ENCODE data around the gene DNAH2. TPM values are rescaled to one million over a fixed set of nuclear protein-coding genes. Genes with fewer than 3 reads are reported as not detected.

DNAH2 gene
- total and polyA plus RNA-seq, 2 of the 4 experiments (the other 2 are of a cell fraction), result under 0.01 to 0.02 TPM

DNA sequence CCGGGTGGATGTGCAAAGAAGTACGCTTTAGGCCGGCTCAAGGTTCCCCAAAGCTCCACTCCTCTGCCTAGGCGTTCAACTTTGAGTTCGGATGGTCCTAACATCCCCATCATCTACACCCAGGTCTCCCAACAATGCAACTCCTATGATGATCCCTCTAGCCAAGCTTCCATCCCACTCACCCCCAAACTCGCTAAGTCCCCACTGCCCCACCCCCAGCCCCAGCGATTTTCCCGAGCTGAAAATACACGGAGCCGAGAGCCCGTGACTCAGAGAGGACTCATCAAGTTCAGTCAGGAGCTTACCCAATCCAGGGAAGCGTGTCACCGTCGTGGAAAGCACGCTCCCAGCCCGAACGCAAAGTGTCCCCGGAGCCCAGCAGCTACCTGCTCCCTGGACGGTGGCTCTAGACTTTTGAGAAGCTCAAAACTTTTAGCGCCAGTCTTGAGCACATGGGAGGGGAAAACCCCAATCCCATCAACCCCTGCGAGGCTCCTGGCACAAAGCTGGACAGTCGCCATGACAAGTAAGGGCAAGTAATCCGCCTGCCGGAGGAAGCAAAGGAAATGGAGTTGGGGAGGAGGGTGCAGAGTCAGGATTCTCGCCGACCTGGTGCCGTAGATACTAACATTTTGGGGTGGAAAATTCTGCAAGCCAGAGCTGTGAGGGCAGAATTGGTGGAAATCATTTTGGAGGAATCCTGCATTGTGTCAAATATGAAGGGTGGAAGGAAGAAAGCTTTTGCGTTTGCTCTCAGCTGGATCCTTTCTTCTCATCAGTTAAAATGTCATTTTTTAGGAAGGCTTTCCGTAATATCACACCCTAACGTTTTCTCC lies 30.3 kb upstream of the DNAH2 start, which contains the start of gene TP53:
TP53 (minus strand) TSS at position 419 of the 836 bp plus-strand sequence. CDS start 10,896 bp downstream, outside the sequence.
- Histone ChIP-seq H4K20me1 (ENCODE audit: insufficient read depth, low read length) (peaks cover 4% of the 10 kb centered on the region), H2AK5ac (ENCODE audit: low read depth, low read length) (peak within 1 kb of the TSS; percentile 95), H3K27me3 (ENCODE audit: control insufficient read depth, insufficient read depth, low read length) (no peaks in the 10 kb centered on the region), H2BK15ac (ENCODE audit: low read depth, low read length) (peak within 1 kb of the TSS; percentile 38; the same call in 1 of the 3 replicates), H3K9ac (ENCODE audit: low read depth, low read length) (peak within 1 kb of the TSS; percentile 96), H4K5ac (ENCODE audit: low read depth, low read length) (peak within 1 kb of the TSS; percentile 98), H3K56ac (ENCODE audit: extremely low read depth, insufficient read depth, low read length) (peak within 1 kb of the TSS; percentile 99), H3K18ac (ENCODE audit: low read depth, low read length) (peak within 1 kb of the TSS; percentile 86), H2AK9ac (replicated peaks; ENCODE audit: low read depth, low read length, poor library complexity) (peak within 1 kb of the TSS; percentile 95), H3K4me2 (ENCODE audit: low read depth, low read length) (peak within 1 kb of the TSS; percentile 93), H3K23ac (ENCODE audit: low read depth, low read length) (peak within 1 kb of the TSS; percentile 98), H3K27ac (ENCODE audit: insufficient read depth, low read length) (peak within 1 kb of the TSS; percentile 96), H3K9me3 (ENCODE audit: control insufficient read depth, insufficient read depth, low read length) (no peaks in the 10 kb centered on the region), H3K9me1 (ENCODE audit: insufficient read depth, low read length) (no peaks in the 10 kb centered on the region), H3K36me3 (ENCODE audit: control insufficient read depth, insufficient read depth, low read length) (no peaks in the 10 kb centered on the region), H2BK20ac (ENCODE audit: low read depth, low read length) (peak within 1 kb of the TSS; percentile 55), H3K4ac (ENCODE audit: low read depth, low read length) (peak within 1 kb of the TSS; percentile 97), H3K79me1 (ENCODE audit: low read depth in 1 of 2, low read length in 2 of 2) (peaks cover 15 to 60% of the 10 kb centered on the region in 2 experiments), H2AFZ (replicated peaks; ENCODE audit: low read length, poor library complexity) (peak within 1 kb of the TSS; percentile 94), H2BK5ac (ENCODE audit: low read depth, low read length, poor library complexity, severe bottlenecking) (peak within 1 kb of the TSS; percentile 95), H4K91ac (ENCODE audit: insufficient read depth, low read depth, low read length) (peak within 1 kb of the TSS; percentile 93), H2BK120ac (ENCODE audit: low read depth, low read length) (peak within 1 kb of the TSS; percentile 88), H4K8ac (ENCODE audit: low read depth in 2 of 2, low read length in 2 of 2) (peak within 1 kb of the TSS; percentile 86 to 95), H3K4me1 (ENCODE audit: control insufficient read depth, insufficient read depth, low read length) (no peaks in the 10 kb centered on the region), H3K4me3 (ENCODE audit: insufficient read depth, low read depth, low read length) (peak within 1 kb of the TSS; percentile 83), H3K14ac (replicated peaks; ENCODE audit: low read depth, low read length) (peak within 1 kb of the TSS; percentile 95)
- in situ Hi-C loops (cut with MboI; ENCODE audit: low sequenced_read_pairs) (no loop called here), dilution Hi-C loops (cut with HindIII; ENCODE audit: low sequenced_read_pairs, unreplicated experiment) (no loop called here), intact Hi-C loops (cut with micrococcal nuclease) (loop anchor here (2.0 to 5.0 kb wide), 2 partner anchors 72 to 205 kb away; partner anchors contain the start of genes FXR2, POLR2A and SLC35G6)
- ATAC-seq (ENCODE audit: low read depth) (peak; percentile 33), DNase-seq (peak; percentile 90)
- ChIA-PET CTCF (interaction anchor here (0.5 to 4.1 kb wide), 15 partner anchors 15 to 641 kb away, joined by 3 to 27 read pairs (median 4); partner anchors contain the start of genes CD68, EFNB3, FXR2 and MPDU1), POLR2A (ENCODE audit: unreplicated experiment) (interaction anchor here (0.5 to 3.0 kb wide), 5 partner anchors 57 to 190 kb away, joined by 3 to 9 read pairs (median 3); partner anchors contain the start of genes MPDU1 and SAT2)
- TF ChIP-seq POLR2A (IDR thresholded peaks at IDR 0.05; ENCODE audit: low read depth, low read length), result peak; percentile 85
- peak; percentile 18; the same call in 1 of the 2 replicates for TF ChIP-seq BHLHE40 (IDR thresholded peaks at IDR 0.05; ENCODE audit: low read depth, low read length)
- TF ChIP-seq RCOR1 (IDR thresholded peaks at IDR 0.05; ENCODE audit: insufficient replicate concordance, low read length), result no peak
- peak; percentile 89 for TF ChIP-seq FOS (IDR thresholded peaks at IDR 0.05; ENCODE audit: low read depth, low read length)
- TF ChIP-seq CEBPB (IDR thresholded peaks at IDR 0.05; ENCODE audit: low read depth, low read length), result peak; percentile 93
- TF ChIP-seq MAZ (IDR thresholded peaks at IDR 0.05; ENCODE audit: borderline replicate concordance, low read depth, low read length), result peak; percentile 17; the same call in 1 of the 2 replicates
- TF ChIP-seq CHD1 (IDR thresholded peaks at IDR 0.05; ENCODE audit: low read depth, low read length), result no peak
- peak; percentile 94 for TF ChIP-seq MXI1 (IDR thresholded peaks at IDR 0.05; ENCODE audit: borderline replicate concordance, low read depth, low read length)
- TF ChIP-seq, protein P1, sequence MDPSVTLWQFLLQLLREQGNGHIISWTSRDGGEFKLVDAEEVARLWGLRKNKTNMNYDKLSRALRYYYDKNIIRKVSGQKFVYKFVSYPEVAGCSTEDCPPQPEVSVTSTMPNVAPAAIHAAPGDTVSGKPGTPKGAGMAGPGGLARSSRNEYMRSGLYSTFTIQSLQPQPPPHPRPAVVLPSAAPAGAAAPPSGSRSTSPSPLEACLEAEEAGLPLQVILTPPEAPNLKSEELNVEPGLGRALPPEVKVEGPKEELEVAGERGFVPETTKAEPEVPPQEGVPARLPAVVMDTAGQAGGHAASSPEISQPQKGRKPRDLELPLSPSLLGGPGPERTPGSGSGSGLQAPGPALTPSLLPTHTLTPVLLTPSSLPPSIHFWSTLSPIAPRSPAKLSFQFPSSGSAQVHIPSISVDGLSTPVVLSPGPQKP (IDR thresholded peaks at IDR 0.05; ENCODE audit: borderline replicate concordance, low read depth, low read length), result no peak
- no peak for TF ChIP-seq NFE2L2 (IDR thresholded peaks at IDR 0.05; ENCODE audit: low read depth, low read length)
- 0 out of 2 replicates have a peak, but pooled peaks have one; percentile 2 for TF ChIP-seq SMC3 (IDR thresholded peaks at IDR 0.05; ENCODE audit: low read depth, low read length)
- TSS peak; percentile 27 for BruUV-seq (replicated peaks)
- 0 to 100% methylated on average over 1 to 20 of the region's 30 CpGs for WGBS, 2 experiments (ENCODE audit: extremely low coverage in 2 of 2, insufficient read length in 1 of 2)
